IMR-90 (cell line): ENCODE measurements around the gene SLC22A15. TPM values are rescaled to one million over a fixed set of nuclear protein-coding genes. Genes with fewer than 3 reads are reported as not detected.

Experiments
- ATAC-seq: fragments of 200-7000 bp; cut with Tn5 transposase; 2 replicates; pipeline ENCODE4 v1.9.1; 2020; ENCODE audit warnings: low read depth, mild to moderate bottlenecking, moderate library complexity
- BruUV-seq: library from RNA; stranded (reverse); fragments of 400-500 nt; replicated peaks from 2 replicates; lab custom pipeline; 2021; lab: Mats Ljungman, UMichigan
- CTCF ChIA-PET: fragments of 300-600 bp; formaldehyde crosslinking; extraction: SDS; loops from one replicate; lab custom pipeline; 2021; ENCODE audit warnings: antibody characterized with exemption; lab: Yijun Ruan, JAX
- POLR2A ChIA-PET: fragments of 300-600 bp; sonication (Branson Sonifier 250); formaldehyde crosslinking; loops from one replicate; lab custom pipeline; 2022; ENCODE audit warnings: antibody characterized with exemption; ENCODE audit not compliant: unreplicated experiment; lab: Charles Lee
- DNase-seq: peaks from one replicate; pipeline ENCODE4 v3.0.0; 2013
- H2AFZ ChIP-seq: replicated peaks from 2 replicates; pipeline ENCODE3; 2013; ENCODE audit warnings: low read length, mild to moderate bottlenecking; ENCODE audit not compliant: poor library complexity
- H2AK5ac ChIP-seq: 2 replicates; pipeline ENCODE4 v1.6.1; 2013; ENCODE audit warnings: low read depth, low read length, inconsistent platforms
- H2AK9ac ChIP-seq: replicated peaks from 2 replicates; pipeline ENCODE3; 2013; ENCODE audit warnings: mild to moderate bottlenecking, low read depth, low read length, moderate library complexity; ENCODE audit not compliant: poor library complexity
- H2BK120ac ChIP-seq: 2 replicates; pipeline ENCODE4 v1.6.1; 2013; ENCODE audit warnings: low read depth, low read length, inconsistent platforms
- H2BK15ac ChIP-seq: 3 replicates; pipeline ENCODE4 v1.6.1; 2013; ENCODE audit warnings: low read depth, low read length, inconsistent platforms
- H2BK20ac ChIP-seq: 2 replicates; pipeline ENCODE4 v1.6.1; 2013; ENCODE audit warnings: low read depth, mild to moderate bottlenecking, inconsistent platforms, low read length, moderate library complexity
- H2BK5ac ChIP-seq: 2 replicates; pipeline ENCODE4 v1.6.1; 2013; ENCODE audit warnings: mild to moderate bottlenecking, low read depth, low read length, inconsistent platforms; ENCODE audit not compliant: poor library complexity, severe bottlenecking
- H3K14ac ChIP-seq: replicated peaks from 2 replicates; pipeline ENCODE4 v1.6.1; 2013; ENCODE audit warnings: low read depth, low read length, inconsistent platforms
- H3K18ac ChIP-seq: 2 replicates; pipeline ENCODE4 v1.6.1; 2013; ENCODE audit warnings: low read depth, low read length, control low read depth
- H3K23ac ChIP-seq: 2 replicates; pipeline ENCODE4 v1.6.1; 2013; ENCODE audit warnings: low read depth, low read length, inconsistent platforms
- H3K27ac ChIP-seq: 2 replicates; pipeline ENCODE4 v1.5.1; 2013; ENCODE audit warnings: mild to moderate bottlenecking, control low read depth, low read length; ENCODE audit not compliant: insufficient read depth
- H3K27me3 ChIP-seq: 2 replicates; pipeline ENCODE4 v1.6.1; 2013; ENCODE audit warnings: low read length; ENCODE audit not compliant: control insufficient read depth, insufficient read depth
- H3K36me3 ChIP-seq: 2 replicates; pipeline ENCODE4 v1.6.1; 2013; ENCODE audit warnings: low read length, mixed read lengths; ENCODE audit not compliant: control insufficient read depth, insufficient read depth
- H3K4ac ChIP-seq: 2 replicates; pipeline ENCODE4 v1.6.1; 2013; ENCODE audit warnings: low read depth, low read length, inconsistent platforms
- H3K4me1 ChIP-seq: 2 replicates; pipeline ENCODE4 v1.6.1; 2013; ENCODE audit warnings: low read length, mixed read lengths; ENCODE audit not compliant: control insufficient read depth, insufficient read depth
- H3K4me2 ChIP-seq: 2 replicates; pipeline ENCODE4 v1.6.1; 2013; ENCODE audit warnings: low read depth, mild to moderate bottlenecking, control low read depth, low read length, moderate library complexity
- H3K4me3 ChIP-seq: 2 replicates; pipeline ENCODE4 v1.5.1; 2013; ENCODE audit warnings: low read depth, mild to moderate bottlenecking, control low read depth, low read length, moderate library complexity; ENCODE audit not compliant: insufficient read depth
- H3K56ac ChIP-seq: 2 replicates; pipeline ENCODE4 v1.6.1; 2013; ENCODE audit warnings: low read length, inconsistent platforms; ENCODE audit not compliant: insufficient read depth; ENCODE audit errors: extremely low read depth
- H3K79me1 ChIP-seq, 2 experiments: 2 replicates each; pipeline ENCODE4 v1.6.1; 2013; ENCODE audit warnings: low read length in 2 of 2, inconsistent platforms in 1 of 2, low read depth in 1 of 2
- H3K9ac ChIP-seq: 2 replicates; pipeline ENCODE4 v1.6.1; 2013; ENCODE audit warnings: low read depth, low read length, control low read depth
- H3K9me1 ChIP-seq: 2 replicates; pipeline ENCODE4 v1.6.1; 2013; ENCODE audit warnings: low read length, inconsistent platforms; ENCODE audit not compliant: insufficient read depth
- H3K9me3 ChIP-seq: 2 replicates; pipeline ENCODE4 v1.6.1; 2013; ENCODE audit warnings: low read length; ENCODE audit not compliant: control insufficient read depth, insufficient read depth
- H4K20me1 ChIP-seq: 2 replicates; pipeline ENCODE4 v1.6.1; 2013; ENCODE audit warnings: low read length, inconsistent platforms; ENCODE audit not compliant: insufficient read depth
- H4K5ac ChIP-seq: 2 replicates; pipeline ENCODE4 v1.6.1; 2013; ENCODE audit warnings: mild to moderate bottlenecking, low read depth, low read length, control low read depth
- H4K8ac ChIP-seq, 2 experiments: 2 replicates each; pipeline ENCODE4 v1.6.1; 2013; ENCODE audit warnings: low read depth in 2 of 2, low read length in 2 of 2, control low read depth in 1 of 2, inconsistent platforms in 1 of 2
- H4K91ac ChIP-seq: 2 replicates; pipeline ENCODE4 v1.6.1; 2013; ENCODE audit warnings: low read depth, low read length, inconsistent platforms; ENCODE audit not compliant: insufficient read depth
- CTCF ChIP-seq: conservative IDR thresholded peaks from 2 replicates; pipeline ENCODE4 v1.5.1; 2012; ENCODE audit warnings: mild to moderate bottlenecking, low read depth, low read length, improper control_type of control experiment
- ELK1 ChIP-seq: fragments of 150-350 bp; IDR thresholded peaks from 2 replicates; pipeline ENCODE4 v1.6.1; 2016; ENCODE audit warnings: low read depth, mild to moderate bottlenecking, low read length, moderate library complexity, borderline replicate concordance
- MAZ ChIP-seq: IDR thresholded peaks from 2 replicates; pipeline ENCODE4 v1.6.1; 2012; ENCODE audit warnings: low read depth, mild to moderate bottlenecking, low read length, improper control_type of control experiment, moderate library complexity, borderline replicate concordance
- MXI1 ChIP-seq: IDR thresholded peaks from 2 replicates; pipeline ENCODE4 v1.6.1; 2012; ENCODE audit warnings: low read depth, mild to moderate bottlenecking, low read length, moderate library complexity, borderline replicate concordance
- POLR2A ChIP-seq: IDR thresholded peaks from 2 replicates; pipeline ENCODE4 v1.6.1; 2012; ENCODE audit warnings: mild to moderate bottlenecking, low read depth, low read length
- RAD21 ChIP-seq: IDR thresholded peaks from 2 replicates; pipeline ENCODE4 v1.6.1; 2012; ENCODE audit warnings: low read length, improper control_type of control experiment
- RCOR1 ChIP-seq: IDR thresholded peaks from 2 replicates; pipeline ENCODE4 v1.6.1; 2012; ENCODE audit warnings: mild to moderate bottlenecking, low read length, improper control_type of control experiment; ENCODE audit not compliant: insufficient replicate concordance
- SMC3 ChIP-seq: fragments of 150-350 bp; IDR thresholded peaks from 2 replicates; pipeline ENCODE4 v1.6.1; 2016; ENCODE audit warnings: low read depth, mild to moderate bottlenecking, antibody characterized with exemption, low read length, moderate library complexity
- USF2 ChIP-seq: fragments of 150-350 bp; IDR thresholded peaks from 2 replicates; pipeline ENCODE4 v1.6.1; 2017; ENCODE audit warnings: mild to moderate bottlenecking, antibody characterized with exemption, low read length, low read depth
- WGBS, 2 experiments: methylation state at CpG; one replicate each; pipeline versions ENCODE4 v1.1.5 to v1.1.7; 2013; ENCODE audit warnings: missing lambda C conversion rate in 2 of 2; ENCODE audit not compliant: insufficient read length in 1 of 2; ENCODE audit errors: extremely low coverage in 2 of 2; 5-methylcytosine and 5-hydroxymethylcytosine counted together
- dilution Hi-C: fragments of 300-500 bp; cut with HindIII; formaldehyde crosslinking; loops from one replicate; pipeline ENCODE4 v1.14.3; 2018; ENCODE audit warnings: low sequenced_read_pairs; ENCODE audit not compliant: unreplicated experiment
- in situ Hi-C: fragments of 300-500 bp; cut with MboI; formaldehyde crosslinking; loops from 3 replicates; pipeline ENCODE4 v1.14.3; 2019; ENCODE audit warnings: low sequenced_read_pairs, inconsistent platforms, mixed read lengths
- intact Hi-C: fragments of 100-400 bp; cut with micrococcal nuclease; formaldehyde crosslinking; loops from 2 replicates; pipeline ENCODE4 v1.10.0; 2022
- polyA plus RNA-seq, 3 experiments: library from polyadenylated mRNA; depleted of rRNA; stranded (reverse); fragments of >200 nt; gene quantifications; 2 replicates each; pipeline ENCODE4 v1.2.3, GENCODE V29; 2012; ENCODE audit warnings: low replicate concordance in 1 of 3
- total RNA-seq: library from RNA; depleted of rRNA; stranded (reverse); fragments of >200 nt; gene quantifications from 2 replicates; pipeline ENCODE4 v1.2.3, GENCODE V29; 2012

SLC22A15 gene
- total and polyA plus RNA-seq, 2 of the 4 experiments (the other 2 are of a cell fraction), result under 0.01 to 0.02 TPM

GRCh38 chr1:115953180-115953579, 23.1 kb upstream of the SLC22A15 start:
- POLR2A ChIA-PET, result no interaction called here
- CTCF ChIA-PET, result no interaction called here

More at GRCh38 chr1:115953180-115953579, 23.1 kb upstream of the SLC22A15 start:
- Histone ChIP-seq H3K9ac (no peak overlapping the region), H3K4me2 (no peak overlapping the region), H3K27ac (no peak overlapping the region), H2BK5ac (no peak overlapping the region), H2AFZ (no peak overlapping the region), H3K14ac (no peak overlapping the region), H3K23ac (no peak overlapping the region), H4K5ac (no peak overlapping the region), H3K4me3 (no peak overlapping the region), H3K56ac (no peak overlapping the region), H4K20me1 (no peaks in the 10 kb centered on the region), H2BK15ac (no peak overlapping the region), H3K9me3 (no peaks in the 10 kb centered on the region), H3K36me3 (no peaks in the 10 kb centered on the region), H3K79me1 (no peaks in the 10 kb centered on the region), H3K4ac (no peak overlapping the region), H3K18ac (no peak overlapping the region), H2BK120ac (no peak overlapping the region), H4K8ac (no peak overlapping the region), H2BK20ac (no peak overlapping the region), H3K27me3 (no peaks in the 10 kb centered on the region), H2AK5ac (no peak overlapping the region), H4K91ac (no peak overlapping the region), H2AK9ac (no peak overlapping the region), H3K9me1 (no peaks in the 10 kb centered on the region), H3K4me1 (no peaks in the 10 kb centered on the region)
- no peak for ATAC-seq
- BruUV-seq, result no TSS peak
- in situ Hi-C loops (no loop called here), intact Hi-C loops (no loop called here), dilution Hi-C loops (no loop called here)
- TF ChIP-seq CTCF (no peak), MXI1 (no peak), RAD21 (no peak), ELK1 (no peak), MAZ (no peak), RCOR1 (no peak), USF2 (no peak), POLR2A (no peak), SMC3 (no peak)
- WGBS, 2 experiments, result no CpG with 5 or more reads among the region's 1 CpG
- DNase-seq, result no peak
